Loucy (cell line): Measurements from ENCODE around the gene LHPP.

Source experiments
- H2AFZ ChIP-seq: fragments of 200-600 bp; sonication (generic); 2 replicates; pipeline ENCODE4 v1.6.0; 2016; ENCODE audit warnings: antibody characterized with exemption, mild to moderate bottlenecking, low read length, moderate library complexity
- H3F3A ChIP-seq: fragments of 200-600 bp; 2 replicates; pipeline ENCODE4 v1.6.0; 2016; ENCODE audit warnings: antibody characterized with exemption, low read depth, mild to moderate bottlenecking
- H3K27me3 ChIP-seq: fragments of 200-600 bp; sonication (generic); 2 replicates; pipeline ENCODE4 v1.6.1; 2014; ENCODE audit warnings: low read length, mild to moderate bottlenecking; ENCODE audit not compliant: insufficient read depth, poor library complexity, severe bottlenecking
- H3K36me3 ChIP-seq: fragments of 200-600 bp; sonication (generic); 2 replicates; pipeline ENCODE4 v1.6.1; 2016; ENCODE audit warnings: low read length; ENCODE audit not compliant: insufficient read depth
- H3K4me1 ChIP-seq: fragments of 200-600 bp; sonication (generic); 2 replicates; pipeline ENCODE4 v1.5.1; 2014; ENCODE audit warnings: low read length, mild to moderate bottlenecking; ENCODE audit not compliant: insufficient read depth, poor library complexity, severe bottlenecking
- H3K4me2 ChIP-seq: fragments of 200-600 bp; sonication (generic); 2 replicates; pipeline ENCODE4 v1.6.0; 2014; ENCODE audit warnings: antibody characterized with exemption, low read length, low read depth, mild to moderate bottlenecking; ENCODE audit not compliant: poor library complexity, severe bottlenecking
- H3K4me3 ChIP-seq: fragments of 200-600 bp; sonication (generic); 2 replicates; pipeline ENCODE4 v1.5.1; 2014; ENCODE audit warnings: low read length, mild to moderate bottlenecking, mixed read lengths; ENCODE audit not compliant: poor library complexity, severe bottlenecking
- H3K79me2 ChIP-seq: fragments of 200-600 bp; sonication (generic); 2 replicates; pipeline ENCODE4 v1.6.1; 2014; ENCODE audit warnings: low read length; ENCODE audit not compliant: insufficient read depth
- H3K9ac ChIP-seq: fragments of 200-600 bp; sonication (generic); 2 replicates; pipeline ENCODE4 v1.6.0; 2014; ENCODE audit warnings: mild to moderate bottlenecking, low read depth, low read length, moderate library complexity; ENCODE audit not compliant: poor library complexity, severe bottlenecking
- H3K9me2 ChIP-seq: fragments of 200-600 bp; sonication (generic); replicated peaks from 2 replicates; pipeline ENCODE4 v1.6.1; 2016; ENCODE audit warnings: low read depth, low read length, mixed read lengths
- H3K9me3 ChIP-seq: fragments of 200-600 bp; sonication (generic); 2 replicates; pipeline ENCODE4 v1.6.1; 2014; ENCODE audit warnings: mild to moderate bottlenecking, antibody characterized with exemption, low read length, low read depth; ENCODE audit not compliant: insufficient read depth
- H4K20me1 ChIP-seq: fragments of 200-600 bp; sonication (generic); 2 replicates; pipeline ENCODE4 v1.6.0; 2014; ENCODE audit warnings: antibody characterized with exemption, low read length, mild to moderate bottlenecking; ENCODE audit not compliant: insufficient read depth, poor library complexity, severe bottlenecking
- EZH2phosphoT487 ChIP-seq: fragments of 200-600 bp; IDR thresholded peaks from 2 replicates; pipeline ENCODE4 v1.6.1; 2018; ENCODE audit warnings: antibody characterized with exemption, mild to moderate bottlenecking, moderate library complexity, borderline replicate concordance
- TF ChIP-seq, protein P1 (sequence below): fragments of 200-600 bp; sonication (generic); conservative IDR thresholded peaks from 2 replicates; pipeline ENCODE4 v1.5.1; 2014; ENCODE audit warnings: mild to moderate bottlenecking, antibody characterized with exemption, low read length

Gene LHPP

DNA sequence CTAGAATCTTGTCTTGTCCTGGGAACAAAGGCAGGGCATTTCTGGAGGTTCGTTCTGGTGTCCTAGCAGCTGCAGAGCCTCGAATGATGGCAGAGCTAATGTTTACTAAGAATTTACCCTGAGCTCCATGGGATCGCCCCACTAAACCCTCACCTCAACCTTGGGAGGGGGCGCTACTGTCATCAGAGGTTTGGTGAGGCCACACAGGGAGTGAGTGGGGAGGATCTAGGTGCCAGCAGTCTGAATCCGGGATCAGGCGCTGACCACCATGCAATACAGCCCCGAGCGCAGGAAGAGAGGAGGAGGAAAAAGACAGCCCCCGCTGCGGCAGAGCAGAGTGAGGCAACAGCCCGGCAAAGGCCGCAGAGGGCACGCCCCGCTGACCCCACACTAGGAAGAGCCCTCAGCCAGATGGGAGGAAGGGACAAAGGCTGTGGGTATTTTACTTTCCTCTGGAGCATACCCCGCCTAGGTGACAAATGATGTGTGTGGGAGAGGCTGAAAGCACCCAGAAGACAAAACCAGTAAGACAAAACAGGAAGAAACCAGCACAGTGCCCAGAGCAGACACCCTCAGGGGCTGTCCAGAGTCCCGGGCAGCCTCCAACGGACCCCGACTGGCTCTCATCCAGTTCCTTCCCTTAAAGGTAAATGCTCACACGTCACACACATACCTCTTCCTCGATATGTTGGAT, 179.1 kb downstream of the LHPP start:
- Histone ChIP-seq H3F3A (no peaks in the 10 kb centered on the region), H3K27me3 (no peaks in the 10 kb centered on the region), H3K9me2 (no peaks in the 10 kb centered on the region), H4K20me1 (peaks cover 4% of the 10 kb centered on the region), H3K9me3 (no peaks in the 10 kb centered on the region), H3K4me2 (no peak overlapping the region), H3K36me3 (peaks cover 11% of the 10 kb centered on the region; the same call in 1 of the 2 replicates), H3K9ac (no peak overlapping the region), H3K79me2 (peaks cover 61% of the 10 kb centered on the region; the same call in 1 of the 2 replicates), H3K4me3 (no peak overlapping the region), H2AFZ (no peak overlapping the region), H3K4me1 (peaks cover 3% of the 10 kb centered on the region)
- no peak for TF ChIP-seq EZH2phosphoT487
- TF ChIP-seq, protein P1, sequence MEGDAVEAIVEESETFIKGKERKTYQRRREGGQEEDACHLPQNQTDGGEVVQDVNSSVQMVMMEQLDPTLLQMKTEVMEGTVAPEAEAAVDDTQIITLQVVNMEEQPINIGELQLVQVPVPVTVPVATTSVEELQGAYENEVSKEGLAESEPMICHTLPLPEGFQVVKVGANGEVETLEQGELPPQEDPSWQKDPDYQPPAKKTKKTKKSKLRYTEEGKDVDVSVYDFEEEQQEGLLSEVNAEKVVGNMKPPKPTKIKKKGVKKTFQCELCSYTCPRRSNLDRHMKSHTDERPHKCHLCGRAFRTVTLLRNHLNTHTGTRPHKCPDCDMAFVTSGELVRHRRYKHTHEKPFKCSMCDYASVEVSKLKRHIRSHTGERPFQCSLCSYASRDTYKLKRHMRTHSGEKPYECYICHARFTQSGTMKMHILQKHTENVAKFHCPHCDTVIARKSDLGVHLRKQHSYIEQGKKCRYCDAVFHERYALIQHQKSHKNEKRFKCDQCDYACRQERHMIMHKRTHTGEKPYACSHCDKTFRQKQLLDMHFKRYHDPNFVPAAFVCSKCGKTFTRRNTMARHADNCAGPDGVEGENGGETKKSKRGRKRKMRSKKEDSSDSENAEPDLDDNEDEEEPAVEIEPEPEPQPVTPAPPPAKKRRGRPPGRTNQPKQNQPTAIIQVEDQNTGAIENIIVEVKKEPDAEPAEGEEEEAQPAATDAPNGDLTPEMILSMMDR = no peak

DNA sequence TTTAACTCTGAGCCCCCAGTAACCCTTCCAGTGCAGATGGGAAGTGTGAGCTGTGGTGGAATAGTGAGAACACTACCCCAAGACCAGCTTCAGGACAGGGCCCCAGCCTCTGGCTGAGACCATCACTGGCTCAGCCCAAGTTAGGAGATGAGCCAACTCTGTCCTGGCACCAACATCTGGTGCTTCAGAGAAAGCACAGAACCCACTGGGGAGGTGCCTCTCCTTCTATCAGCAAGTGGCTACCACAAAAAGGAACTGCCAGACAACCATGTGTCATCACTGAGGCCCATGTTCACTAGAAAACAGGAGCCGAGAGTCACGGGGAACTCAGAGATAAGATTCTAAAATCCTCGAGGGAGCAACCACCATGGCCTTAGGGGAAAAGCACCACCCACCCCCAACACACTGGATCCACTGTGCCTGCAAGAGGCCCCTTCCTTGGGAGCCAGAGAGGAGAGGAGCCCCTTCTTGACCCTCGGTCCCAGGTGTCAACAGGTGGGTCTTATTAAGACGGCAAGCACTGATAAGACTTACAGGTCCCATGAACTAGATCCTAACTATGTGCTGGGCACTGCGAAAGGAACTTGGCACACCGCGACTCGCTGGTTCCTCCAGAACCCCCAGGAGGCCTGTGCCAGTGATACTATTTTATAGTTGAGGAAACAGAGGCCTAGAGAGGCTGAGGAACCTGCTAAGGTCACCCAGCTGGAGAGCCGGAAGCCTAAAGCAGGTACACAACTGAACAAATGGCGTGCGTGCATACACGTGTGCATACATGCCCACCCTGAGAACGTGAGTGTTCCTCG, 179.9 kb downstream of the LHPP start:
- Histone ChIP-seq H3K27me3 (no peaks in the 10 kb centered on the region), H2AFZ (no peak overlapping the region), H3K4me1 (peaks cover 3% of the 10 kb centered on the region), H3F3A (no peaks in the 10 kb centered on the region), H3K9ac (no peak overlapping the region), H3K9me3 (no peaks in the 10 kb centered on the region), H4K20me1 (peaks cover 4% of the 10 kb centered on the region), H3K9me2 (no peaks in the 10 kb centered on the region), H3K79me2 (peaks cover 69% of the 10 kb centered on the region; the same call in 1 of the 2 replicates), H3K36me3 (peaks cover 11% of the 10 kb centered on the region; the same call in 1 of the 2 replicates), H3K4me3 (no peak overlapping the region), H3K4me2 (no peak overlapping the region)
- TF ChIP-seq, protein P1 = no peak
- no peak for TF ChIP-seq EZH2phosphoT487

DNA sequence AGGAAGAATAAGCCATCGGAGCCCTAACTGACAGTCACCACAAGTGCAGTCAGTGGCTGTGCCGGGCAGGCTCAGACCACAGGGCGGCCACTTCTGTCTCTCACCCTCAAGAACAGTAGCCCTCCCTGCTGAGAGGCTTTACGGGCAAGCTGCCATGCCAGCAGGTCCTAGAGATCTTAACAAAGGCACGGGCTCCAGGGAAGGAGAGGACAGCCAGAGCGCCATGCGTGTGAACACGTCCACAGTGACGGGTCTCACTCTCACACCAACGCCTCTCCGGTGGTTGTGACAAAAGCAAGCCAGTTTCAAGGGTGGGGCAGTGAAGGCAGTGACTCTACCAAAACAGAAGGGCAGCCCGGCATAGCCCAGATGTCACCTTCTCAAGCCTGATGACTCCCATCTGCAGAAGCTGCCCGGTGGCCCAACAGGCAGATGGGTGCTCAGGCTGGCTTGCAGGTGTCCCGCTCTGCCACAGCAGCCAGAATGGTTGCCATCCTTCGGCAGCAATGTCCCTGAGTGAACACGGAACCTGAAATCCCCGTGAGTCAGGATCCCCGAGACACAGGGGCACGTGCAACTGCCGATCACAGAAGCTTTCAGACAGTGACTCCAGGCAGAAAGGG, 180.6 kb downstream of the LHPP start:
- no peak for TF ChIP-seq EZH2phosphoT487
- TF ChIP-seq, protein P1 = no peak
- H3K4me1 ChIP-seq = peaks cover 8% of the 10 kb centered on the region
- H3K9ac ChIP-seq = no peak overlapping the region

More for the DNA sequence above, 180.6 kb downstream of the LHPP start:
- H3K4me2 ChIP-seq = no peak overlapping the region
- H3K4me3 ChIP-seq = no peak overlapping the region
- no peak overlapping the region for H2AFZ ChIP-seq
- H3K36me3 ChIP-seq = peaks cover 11% of the 10 kb centered on the region; the same call in 1 of the 2 replicates
- no peaks in the 10 kb centered on the region for H3K9me3 ChIP-seq
- no peaks in the 10 kb centered on the region for H3K9me2 ChIP-seq
- no peaks in the 10 kb centered on the region for H3F3A ChIP-seq
- peaks cover 4% of the 10 kb centered on the region for H4K20me1 ChIP-seq
- H3K27me3 ChIP-seq = no peaks in the 10 kb centered on the region
- H3K79me2 ChIP-seq = peaks cover 75% of the 10 kb centered on the region; the same call in 1 of the 2 replicates
